Osteoblast (primary cell): ENCODE data around the gene OR8D4. TPM values are rescaled to one million over a fixed set of nuclear protein-coding genes. Genes with fewer than 3 reads are reported as not detected.
"Not testable (repeated sequence)": the region's sequence is repeated elsewhere in the genome, so short reads cannot be mapped to it uniquely, and the experiment has no call there.

ENCODE experiments used
- DNase-seq: peaks from one replicate; pipeline ENCODE4 v3.0.0; 2011; ENCODE audit warnings: low spot score, mixed read lengths; ENCODE audit not compliant: insufficient read length; ENCODE audit errors: missing footprints
- H2AFZ ChIP-seq: 2 replicates; pipeline ENCODE4 v1.6.0; 2011; ENCODE audit warnings: mild to moderate bottlenecking, low read length
- H3K27ac ChIP-seq: 2 replicates; pipeline ENCODE4 v1.5.1; 2011; ENCODE audit warnings: mild to moderate bottlenecking, low read depth, low read length, moderate library complexity
- H3K27me3 ChIP-seq: 2 replicates; pipeline ENCODE4 v1.6.0; 2012; ENCODE audit warnings: mild to moderate bottlenecking, control low read depth, inconsistent platforms, low read length, moderate library complexity; ENCODE audit not compliant: insufficient read depth
- H3K36me3 ChIP-seq: 2 replicates; pipeline ENCODE4 v1.5.1; 2011; ENCODE audit warnings: mild to moderate bottlenecking, low read length, control low read depth, moderate library complexity; ENCODE audit not compliant: insufficient read depth
- H3K4me1 ChIP-seq: 2 replicates; pipeline ENCODE4 v1.5.1; 2011; ENCODE audit warnings: mild to moderate bottlenecking, low read length, control low read depth, moderate library complexity; ENCODE audit not compliant: insufficient read depth
- H3K4me2 ChIP-seq: 2 replicates; pipeline ENCODE4 v1.6.0; 2011; ENCODE audit warnings: mild to moderate bottlenecking, low read length; ENCODE audit not compliant: insufficient read depth
- H3K4me3 ChIP-seq: fragments of 200-600 bp; sonication (generic); 3 replicates; pipeline ENCODE4 v1.5.1; 2012; ENCODE audit warnings: mild to moderate bottlenecking, low read length, inconsistent platforms; ENCODE audit not compliant: insufficient read depth
- H3K79me2 ChIP-seq: 2 replicates; pipeline ENCODE4 v1.6.0; 2012; ENCODE audit warnings: mild to moderate bottlenecking, low read length, control low read depth, inconsistent platforms; ENCODE audit not compliant: insufficient read depth
- H3K9me3 ChIP-seq: 2 replicates; pipeline ENCODE4 v1.5.1; 2011; ENCODE audit warnings: low read depth, low read length, control low read depth
- H4K20me1 ChIP-seq: 2 replicates; pipeline ENCODE4 v1.6.0; 2012; ENCODE audit warnings: mild to moderate bottlenecking, low read length, control low read depth; ENCODE audit not compliant: insufficient read depth
- total RNA-seq: library from RNA; depleted of rRNA; stranded (reverse); fragments of >200 nt; gene quantifications from 2 replicates; pipeline ENCODE4 v1.2.3, GENCODE V29; 2012
- TF ChIP-seq, protein P1 (sequence below): IDR thresholded peaks from 2 replicates; pipeline ENCODE4 v1.5.1; 2011; ENCODE audit warnings: mild to moderate bottlenecking, low read depth, low read length, moderate library complexity; ENCODE audit errors: extremely low read depth

Gene OR8D4
- total RNA-seq, 1 donor: under 0.01 TPM

DNA sequence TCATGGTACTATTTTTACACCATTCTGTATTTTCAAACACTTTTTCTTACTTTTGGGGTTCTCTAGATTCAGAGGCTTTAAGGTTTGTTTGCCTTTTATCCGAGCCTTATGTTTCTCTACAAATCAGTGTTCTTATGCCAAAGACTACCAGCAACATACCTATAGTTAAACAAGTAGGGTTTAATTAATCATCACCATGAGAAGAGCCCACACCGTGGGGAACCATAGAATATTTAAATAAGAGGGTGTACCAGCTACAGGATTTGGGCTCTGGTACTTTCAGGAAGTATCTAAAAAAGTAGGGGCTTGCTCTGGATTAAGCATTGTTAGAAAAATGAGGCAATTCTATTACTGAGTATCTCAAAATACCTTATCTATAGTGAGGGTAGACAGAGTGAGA, 42.2 kb upstream of the OR8D4 start:
- Histone ChIP-seq H3K79me2 (no peaks in the 10 kb centered on the region), H3K27ac (no peak overlapping the region), H3K9me3 (no peaks in the 10 kb centered on the region), H3K4me1 (no peaks in the 10 kb centered on the region), H3K4me2 (no peak overlapping the region), H3K4me3 (no peak overlapping the region), H2AFZ (no peak overlapping the region), H3K36me3 (no peaks in the 10 kb centered on the region), H3K27me3 (no peaks in the 10 kb centered on the region), H4K20me1 (no peaks in the 10 kb centered on the region)
- DNase-seq: no peak
- TF ChIP-seq, protein P1, sequence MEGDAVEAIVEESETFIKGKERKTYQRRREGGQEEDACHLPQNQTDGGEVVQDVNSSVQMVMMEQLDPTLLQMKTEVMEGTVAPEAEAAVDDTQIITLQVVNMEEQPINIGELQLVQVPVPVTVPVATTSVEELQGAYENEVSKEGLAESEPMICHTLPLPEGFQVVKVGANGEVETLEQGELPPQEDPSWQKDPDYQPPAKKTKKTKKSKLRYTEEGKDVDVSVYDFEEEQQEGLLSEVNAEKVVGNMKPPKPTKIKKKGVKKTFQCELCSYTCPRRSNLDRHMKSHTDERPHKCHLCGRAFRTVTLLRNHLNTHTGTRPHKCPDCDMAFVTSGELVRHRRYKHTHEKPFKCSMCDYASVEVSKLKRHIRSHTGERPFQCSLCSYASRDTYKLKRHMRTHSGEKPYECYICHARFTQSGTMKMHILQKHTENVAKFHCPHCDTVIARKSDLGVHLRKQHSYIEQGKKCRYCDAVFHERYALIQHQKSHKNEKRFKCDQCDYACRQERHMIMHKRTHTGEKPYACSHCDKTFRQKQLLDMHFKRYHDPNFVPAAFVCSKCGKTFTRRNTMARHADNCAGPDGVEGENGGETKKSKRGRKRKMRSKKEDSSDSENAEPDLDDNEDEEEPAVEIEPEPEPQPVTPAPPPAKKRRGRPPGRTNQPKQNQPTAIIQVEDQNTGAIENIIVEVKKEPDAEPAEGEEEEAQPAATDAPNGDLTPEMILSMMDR: no peak

DNA sequence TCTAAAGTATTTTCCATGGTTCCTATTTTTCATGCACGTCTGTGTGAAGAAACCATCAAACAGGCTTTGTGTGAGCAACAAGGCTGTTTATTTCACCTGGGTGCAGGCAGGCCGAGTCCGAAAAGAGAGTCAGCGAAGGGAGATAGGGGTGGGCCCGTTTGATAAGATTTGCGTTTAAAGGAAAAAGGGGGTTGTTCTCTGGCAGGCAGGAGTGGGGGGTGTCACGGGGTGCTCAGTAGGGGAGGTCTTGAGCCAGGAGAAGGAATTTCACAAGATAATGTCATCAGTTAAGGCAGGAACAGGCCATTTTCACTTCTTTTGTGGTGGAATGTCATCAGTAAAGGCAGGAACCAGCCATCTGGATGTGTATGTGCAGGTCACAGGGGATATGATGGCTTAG, 36.7 kb upstream of the OR8D4 start:
- H2AFZ ChIP-seq, H3K4me1 ChIP-seq, H3K27ac ChIP-seq, H3K4me2 ChIP-seq, H3K27me3 ChIP-seq, H3K4me3 ChIP-seq, DNase-seq, H3K9me3 ChIP-seq, H3K79me2 ChIP-seq, H3K36me3 ChIP-seq, H4K20me1 ChIP-seq: not testable (repeated sequence)

DNA sequence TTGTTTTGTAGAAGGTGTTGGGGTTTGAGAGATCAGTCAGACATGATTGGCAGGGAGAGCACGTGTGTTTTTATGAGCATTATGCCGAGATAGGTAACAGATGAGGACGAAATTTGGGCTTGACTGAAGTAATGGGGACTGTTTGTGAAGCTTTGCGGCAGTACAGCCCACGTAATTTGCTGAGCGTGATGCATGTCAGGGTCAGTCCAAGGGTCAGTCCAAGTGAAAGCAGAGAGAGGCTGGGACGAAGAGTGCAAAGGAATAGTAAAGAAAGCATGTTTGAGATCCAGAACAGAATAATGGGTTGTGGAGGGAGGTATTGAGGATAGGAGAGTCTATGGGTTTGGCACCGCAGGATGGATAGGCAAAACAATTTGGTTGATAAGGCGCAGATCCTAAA, 34.2 kb upstream of the OR8D4 start:
- not testable (repeated sequence) for H3K27me3 ChIP-seq

DNA sequence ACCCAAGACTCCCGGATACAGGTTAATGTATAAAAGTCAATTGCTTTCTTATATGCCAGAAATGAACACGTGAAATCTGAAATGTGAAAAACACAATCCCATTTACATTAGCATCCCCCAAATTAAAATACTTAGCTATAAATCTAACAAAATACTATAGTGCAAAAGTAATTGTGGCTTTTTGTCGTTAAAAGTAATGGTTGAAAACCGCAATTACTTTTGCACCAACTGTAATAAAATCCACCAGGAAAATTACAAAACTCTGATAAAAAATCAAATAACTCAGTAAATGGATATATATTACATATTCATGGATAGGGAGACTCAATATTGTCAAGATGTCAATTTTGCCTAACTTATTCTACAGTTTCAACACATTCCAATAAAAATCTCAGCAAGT, 21.1 kb upstream of the OR8D4 start:
- TF ChIP-seq, protein P1: no peak
- DNase-seq: no peak
- H3K27ac ChIP-seq: no peak overlapping the region
- no peaks in the 10 kb centered on the region for H3K36me3 ChIP-seq
- no peaks in the 10 kb centered on the region for H3K4me1 ChIP-seq
- no peaks in the 10 kb centered on the region for H4K20me1 ChIP-seq
- no peak overlapping the region for H3K4me3 ChIP-seq
- H3K27me3 ChIP-seq: no peaks in the 10 kb centered on the region
- no peaks in the 10 kb centered on the region for H3K79me2 ChIP-seq
- H3K4me2 ChIP-seq: no peak overlapping the region
- H3K9me3 ChIP-seq: no peaks in the 10 kb centered on the region
- no peak overlapping the region for H2AFZ ChIP-seq

More for the DNA sequence above, 34.2 kb upstream of the OR8D4 start:
- not testable (repeated sequence) for H2AFZ ChIP-seq, H3K4me1 ChIP-seq, H3K36me3 ChIP-seq, H3K27ac ChIP-seq, H3K4me3 ChIP-seq, H3K9me3 ChIP-seq, DNase-seq, H3K4me2 ChIP-seq, H4K20me1 ChIP-seq, H3K79me2 ChIP-seq

DNA sequence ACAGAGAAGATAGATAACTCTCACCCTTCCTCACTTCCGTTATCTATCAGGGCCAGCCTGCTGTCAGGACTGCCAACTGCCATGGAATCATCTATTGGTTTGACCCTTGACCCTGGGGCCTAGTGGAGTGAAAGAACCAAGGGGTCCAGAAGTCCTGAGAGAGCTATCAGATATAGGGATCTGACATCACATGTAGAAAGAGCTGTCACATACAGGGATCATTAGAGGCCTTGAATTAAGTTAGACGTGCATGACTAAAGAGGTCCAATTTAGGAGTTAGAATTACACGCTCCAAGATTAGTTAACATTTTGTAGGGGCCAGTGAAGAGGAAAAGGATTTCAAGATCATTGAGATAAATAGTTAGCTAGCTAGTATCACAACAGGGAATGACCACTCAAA, 16.4 kb upstream of the OR8D4 start, which contains the start of gene TMEM225:
Gene TMEM225, minus strand, starts transcription at position 101 of the 400 bp plus-strand sequence. CDS start 245 bp downstream, outside the sequence.
- TF ChIP-seq, protein P1: no peak
- H4K20me1 ChIP-seq: no peaks in the 10 kb centered on the region
- no peaks in the 10 kb centered on the region for H3K79me2 ChIP-seq
- no peak within 1 kb of the TSS for H3K27ac ChIP-seq
- no peak within 1 kb of the TSS for H2AFZ ChIP-seq
- DNase-seq: no peak
- H3K36me3 ChIP-seq: no peaks in the 10 kb centered on the region
- no peaks in the 10 kb centered on the region for H3K9me3 ChIP-seq
- no peak within 1 kb of the TSS for H3K4me2 ChIP-seq
- H3K27me3 ChIP-seq: no peaks in the 10 kb centered on the region
- H3K4me1 ChIP-seq: no peaks in the 10 kb centered on the region
- no peak within 1 kb of the TSS for H3K4me3 ChIP-seq
